PC-3 (cell line): Measurements from ENCODE around the gene PAWR. TPM values are rescaled to one million over a fixed set of nuclear protein-coding genes. Genes with fewer than 3 reads are reported as not detected.

ENCODE experiments used
- ATAC-seq: fragments of 200-7000 bp; cut with Tn5 transposase; 2 replicates; pipeline ENCODE4 v1.9.1; 2020; ENCODE audit warnings: mild to moderate bottlenecking, moderate library complexity
- BruUV-seq: library from RNA; stranded (reverse); fragments of 400-500 nt; replicated peaks from 2 replicates; lab custom pipeline; 2021; lab: Mats Ljungman, UMichigan
- CTCF ChIA-PET: fragments of 300-600 bp; sonication (Branson Sonifier 250); formaldehyde crosslinking; loops from one replicate; lab custom pipeline; 2022; ENCODE audit warnings: antibody characterized with exemption; lab: Charles Lee
- POLR2A ChIA-PET: fragments of 300-600 bp; sonication (Branson Sonifier 250); formaldehyde crosslinking; loops from one replicate; lab custom pipeline; 2022; ENCODE audit warnings: antibody characterized with exemption; ENCODE audit not compliant: unreplicated experiment; lab: Charles Lee
- DNase-seq: peaks from one replicate; pipeline ENCODE4 v3.0.0-alpha.2; 2015
- H2AFZ ChIP-seq: fragments of 300-600 bp; sonication (generic); 2 replicates; pipeline ENCODE4 v1.6.0; 2016; ENCODE audit warnings: antibody characterized with exemption, low read length
- H3F3A ChIP-seq: fragments of 300-600 bp; sonication (generic); one replicate; pipeline ENCODE4 v1.6.0; 2017; ENCODE audit warnings: antibody characterized with exemption, low read length, control low read depth, mild to moderate bottlenecking; ENCODE audit not compliant: unreplicated experiment
- H3K27ac ChIP-seq: fragments of 300-600 bp; sonication (generic); 2 replicates; pipeline ENCODE4 v1.5.1; 2016; ENCODE audit warnings: mild to moderate bottlenecking, low read length
- H3K27me3 ChIP-seq: fragments of 300-600 bp; sonication (generic); 2 replicates; pipeline ENCODE4 v1.6.1; 2016; ENCODE audit warnings: low read length, mixed read lengths
- H3K36me3 ChIP-seq: fragments of 300-600 bp; sonication (generic); 2 replicates; pipeline ENCODE4 v1.6.1; 2016; ENCODE audit warnings: low read depth, mixed run types, low read length, mixed read lengths
- H3K4me1 ChIP-seq: fragments of 300-600 bp; sonication (generic); 2 replicates; pipeline ENCODE4 v1.5.1; 2016; ENCODE audit warnings: low read length; ENCODE audit not compliant: insufficient read depth
- H3K4me2 ChIP-seq: fragments of 300-600 bp; sonication (generic); 2 replicates; pipeline ENCODE4 v1.6.0; 2016; ENCODE audit warnings: low read length
- H3K4me3 ChIP-seq: fragments of 300-600 bp; sonication (generic); 2 replicates; pipeline ENCODE4 v1.5.1; 2016; ENCODE audit warnings: mild to moderate bottlenecking, low read length, mixed read lengths
- H3K79me2 ChIP-seq: fragments of 300-600 bp; sonication (generic); 2 replicates; pipeline ENCODE4 v1.6.1; 2017; ENCODE audit warnings: low read length, mixed read lengths
- H3K9ac ChIP-seq: fragments of 300-600 bp; sonication (generic); 2 replicates; pipeline ENCODE4 v1.6.0; 2016; ENCODE audit warnings: mild to moderate bottlenecking, low read length
- H3K9me2 ChIP-seq: fragments of 300-600 bp; sonication (generic); replicated peaks from 2 replicates; pipeline ENCODE4 v1.6.1; 2016; ENCODE audit warnings: mixed run types, low read length, mixed read lengths
- H3K9me3 ChIP-seq: fragments of 300-600 bp; sonication (generic); 2 replicates; pipeline ENCODE4 v1.6.1; 2016; ENCODE audit warnings: low read length, mixed read lengths
- H4K20me1 ChIP-seq: fragments of 300-600 bp; sonication (generic); 2 replicates; pipeline ENCODE4 v1.6.1; 2016; ENCODE audit warnings: low read length, mixed read lengths
- CTCF ChIP-seq: fragments of 300-600 bp; sonication (generic); conservative IDR thresholded peaks from 2 replicates; pipeline ENCODE4 v1.5.1; 2017; ENCODE audit warnings: antibody characterized with exemption, low read depth, mild to moderate bottlenecking, low read length
- EZH2 ChIP-seq: fragments of 300-600 bp; sonication (generic); IDR thresholded peaks from one replicate; pipeline ENCODE4 v1.6.1; 2017; ENCODE audit warnings: antibody characterized with exemption, mild to moderate bottlenecking, low read length; ENCODE audit not compliant: unreplicated experiment
- EZH2phosphoT487 ChIP-seq: fragments of 300-600 bp; sonication (generic); IDR thresholded peaks from 2 replicates; pipeline ENCODE4 v1.6.1; 2018; ENCODE audit warnings: mild to moderate bottlenecking, antibody characterized with exemption, low read length, borderline replicate concordance
- intact Hi-C: fragments of 100-400 bp; cut with micrococcal nuclease; formaldehyde crosslinking; loops from 2 replicates; pipeline ENCODE4 v1.9.0; 2023
- total RNA-seq: library from RNA; depleted of rRNA; stranded (reverse); fragments of >200 nt; gene quantifications from 2 replicates; pipeline ENCODE4 v1.2.3, GENCODE V29; 2014

The PAWR gene
- total RNA-seq, 1 experiment from 2014 or later = 141 TPM

- H3K79me2 ChIP-seq = no peaks in the 10 kb centered on the region
- DNase-seq (no peak), ATAC-seq (no peak)
- TF ChIP-seq EZH2phosphoT487 (no peak), EZH2 (no peak), CTCF (no peak)
- CTCF ChIA-PET = no interaction called here
- no TSS peak for BruUV-seq
- H3K9me3 ChIP-seq = no peaks in the 10 kb centered on the region
- POLR2A ChIA-PET = no interaction called here
- H4K20me1 ChIP-seq = no peaks in the 10 kb centered on the region
- intact Hi-C loops = no loop called here
- H3K4me2 ChIP-seq = no peak overlapping the region
- no peak overlapping the region for H3K27ac ChIP-seq
- no peaks in the 10 kb centered on the region for H3K27me3 ChIP-seq
- H3K4me1 ChIP-seq = no peaks in the 10 kb centered on the region
- no peak overlapping the region for H3K9ac ChIP-seq
- H3K36me3 ChIP-seq = no peaks in the 10 kb centered on the region
- H2AFZ ChIP-seq = no peak overlapping the region
- no peaks in the 10 kb centered on the region for H3F3A ChIP-seq
- H3K4me3 ChIP-seq = no peak overlapping the region
- no peaks in the 10 kb centered on the region for H3K9me2 ChIP-seq
Measured at GRCh38 chr12:79715308-79715707, 24.5 kb upstream of the PAWR start.

GRCh38 chr12:79710707-79711483, 20.1 kb upstream of the PAWR start:
- Histone ChIP-seq H3K4me1 (peaks cover 10% of the 10 kb centered on the region), H3K4me3 (no peak overlapping the region), H2AFZ (no peak overlapping the region), H3K9ac (no peak overlapping the region), H3K27me3 (no peaks in the 10 kb centered on the region), H3F3A (peaks cover 1% of the 10 kb centered on the region), H4K20me1 (no peaks in the 10 kb centered on the region), H3K9me2 (no peaks in the 10 kb centered on the region), H3K36me3 (no peaks in the 10 kb centered on the region), H3K27ac (no peak overlapping the region), H3K79me2 (no peaks in the 10 kb centered on the region), H3K4me2 (no peak overlapping the region), H3K9me3 (no peaks in the 10 kb centered on the region)
- TF ChIP-seq EZH2 (no peak), CTCF (no peak), EZH2phosphoT487 (no peak)
- ChIA-PET POLR2A (no interaction called here), CTCF (interaction anchor here (0.7 kb wide), 1 partner anchor 287 kb away, joined by 3 read pairs; no protein-coding TSS in a partner anchor)
- BruUV-seq = no TSS peak
- intact Hi-C loops = no loop called here
- ATAC-seq = no peak
- DNase-seq = no peak

GRCh38 chr12:79707830-79708229, 17.1 kb upstream of the PAWR start:
- POLR2A ChIA-PET = no interaction called here
- peaks cover 5% of the 10 kb centered on the region for H3F3A ChIP-seq
- CTCF ChIA-PET = no interaction called here

More at GRCh38 chr12:79707830-79708229, 17.1 kb upstream of the PAWR start:
- H3K9me3 ChIP-seq = no peaks in the 10 kb centered on the region
- H3K79me2 ChIP-seq = no peaks in the 10 kb centered on the region
- no peak for TF ChIP-seq EZH2
- TF ChIP-seq CTCF = no peak
- TF ChIP-seq EZH2phosphoT487 = no peak
- no peak overlapping the region for H3K9ac ChIP-seq
- no peak overlapping the region for H3K4me2 ChIP-seq
- H3K36me3 ChIP-seq = no peaks in the 10 kb centered on the region
- no peak for ATAC-seq
- H3K9me2 ChIP-seq = 0 out of 2 replicates have a peak, but pooled peaks cover 3% of the 10 kb centered on the region
- DNase-seq = no peak
- H3K4me1 ChIP-seq = peaks cover 14% of the 10 kb centered on the region
- H4K20me1 ChIP-seq = no peaks in the 10 kb centered on the region
- no peaks in the 10 kb centered on the region for H3K27me3 ChIP-seq
- H2AFZ ChIP-seq = no peak overlapping the region
- H3K4me3 ChIP-seq = no peak overlapping the region
- no TSS peak for BruUV-seq
- intact Hi-C loops = no loop called here
- H3K27ac ChIP-seq = no peak overlapping the region
